Mesothelial cell of epicardium (in vitro differentiated cells): ENCODE data around the gene TNFRSF4. TPM values are rescaled to one million over a fixed set of nuclear protein-coding genes. Genes with fewer than 3 reads are reported as not detected.

Source experiments
- DNase-seq, 2 experiments: peaks; one replicate each; pipeline ENCODE4 v3.0.0; 2021; ENCODE audit warnings: low spot score in 2 of 2; ENCODE audit not compliant: unreplicated experiment in 2 of 2
- H3K27ac Mint-ChIP-seq: 2 replicates; pipeline ENCODE4 v1.8.0; 2021; ENCODE audit warnings: mixed read lengths
- H3K27me3 Mint-ChIP-seq: 2 replicates; pipeline ENCODE4 v1.8.0; 2021; ENCODE audit warnings: low read depth, mixed read lengths
- H3K36me3 Mint-ChIP-seq: 2 replicates; pipeline ENCODE4 v1.8.0; 2021; ENCODE audit warnings: mixed read lengths
- H3K4me1 Mint-ChIP-seq: 2 replicates; pipeline ENCODE4 v1.8.0; 2021; ENCODE audit warnings: mixed read lengths
- H3K4me3 Mint-ChIP-seq: 2 replicates; pipeline ENCODE4 v1.8.0; 2021; ENCODE audit warnings: mild to moderate bottlenecking, moderate library complexity, mixed read lengths
- H3K9me3 Mint-ChIP-seq: 2 replicates; pipeline ENCODE4 v1.8.0; 2021; ENCODE audit warnings: mixed read lengths
- total RNA-seq: library from RNA; stranded (reverse); gene quantifications from 3 replicates; pipeline ENCODE4 v1.2.1, GENCODE V29; 2021
- TF ChIP-seq, protein P1 (sequence below): fragments of 200-600 bp; sonication (generic); IDR thresholded peaks from one replicate; pipeline ENCODE4 v1.5.0; 2021; ENCODE audit warnings: antibody characterized with exemption; ENCODE audit not compliant: unreplicated experiment

Gene TNFRSF4
- total RNA-seq, 1 donor from 2014 or later = 0.34 TPM

- H3K27me3 Mint-ChIP-seq = no peaks in the 10 kb centered on the region
- H3K9me3 Mint-ChIP-seq = peaks cover 4% of the 10 kb centered on the region
- peak within 1 kb of the TSS; percentile 94 for H3K27ac Mint-ChIP-seq
- H3K4me1 Mint-ChIP-seq = peaks cover 27% of the 10 kb centered on the region
- H3K36me3 Mint-ChIP-seq = peaks cover 15% of the 10 kb centered on the region
- TF ChIP-seq, protein P1, sequence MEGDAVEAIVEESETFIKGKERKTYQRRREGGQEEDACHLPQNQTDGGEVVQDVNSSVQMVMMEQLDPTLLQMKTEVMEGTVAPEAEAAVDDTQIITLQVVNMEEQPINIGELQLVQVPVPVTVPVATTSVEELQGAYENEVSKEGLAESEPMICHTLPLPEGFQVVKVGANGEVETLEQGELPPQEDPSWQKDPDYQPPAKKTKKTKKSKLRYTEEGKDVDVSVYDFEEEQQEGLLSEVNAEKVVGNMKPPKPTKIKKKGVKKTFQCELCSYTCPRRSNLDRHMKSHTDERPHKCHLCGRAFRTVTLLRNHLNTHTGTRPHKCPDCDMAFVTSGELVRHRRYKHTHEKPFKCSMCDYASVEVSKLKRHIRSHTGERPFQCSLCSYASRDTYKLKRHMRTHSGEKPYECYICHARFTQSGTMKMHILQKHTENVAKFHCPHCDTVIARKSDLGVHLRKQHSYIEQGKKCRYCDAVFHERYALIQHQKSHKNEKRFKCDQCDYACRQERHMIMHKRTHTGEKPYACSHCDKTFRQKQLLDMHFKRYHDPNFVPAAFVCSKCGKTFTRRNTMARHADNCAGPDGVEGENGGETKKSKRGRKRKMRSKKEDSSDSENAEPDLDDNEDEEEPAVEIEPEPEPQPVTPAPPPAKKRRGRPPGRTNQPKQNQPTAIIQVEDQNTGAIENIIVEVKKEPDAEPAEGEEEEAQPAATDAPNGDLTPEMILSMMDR = no peak
- peak within 1 kb of the TSS; percentile 84 for H3K4me3 Mint-ChIP-seq
- no peak for DNase-seq
These were observed 18.3 kb upstream of the TNFRSF4 start, which contains the start of gene B3GALT6 for GRCh38 chr1:1232208-1232795. TSS of gene B3GALT6 (plus strand) at chr1:1232237. CDS start at chr1:1232279, 42 bp downstream.

- H3K36me3 Mint-ChIP-seq = peaks cover 15% of the 10 kb centered on the region
- peak; percentile 94 to 96 for DNase-seq
- peak within 1 kb of the TSS; percentile 84 for H3K4me3 Mint-ChIP-seq
- peaks cover 24% of the 10 kb centered on the region for H3K4me1 Mint-ChIP-seq
- TF ChIP-seq, protein P1 = no peak
- H3K27me3 Mint-ChIP-seq = no peaks in the 10 kb centered on the region
- H3K27ac Mint-ChIP-seq = peak within 1 kb of the TSS; percentile 94
- H3K9me3 Mint-ChIP-seq = peaks cover 4% of the 10 kb centered on the region
These were observed 17.7 kb upstream of the TNFRSF4 start, which contains the start of gene SDF4 for GRCh38 chr1:1231400-1232207. TSS of gene SDF4 (minus strand) at chr1:1232001. CDS start at chr1:1228772, 3,229 bp downstream.

DNA sequence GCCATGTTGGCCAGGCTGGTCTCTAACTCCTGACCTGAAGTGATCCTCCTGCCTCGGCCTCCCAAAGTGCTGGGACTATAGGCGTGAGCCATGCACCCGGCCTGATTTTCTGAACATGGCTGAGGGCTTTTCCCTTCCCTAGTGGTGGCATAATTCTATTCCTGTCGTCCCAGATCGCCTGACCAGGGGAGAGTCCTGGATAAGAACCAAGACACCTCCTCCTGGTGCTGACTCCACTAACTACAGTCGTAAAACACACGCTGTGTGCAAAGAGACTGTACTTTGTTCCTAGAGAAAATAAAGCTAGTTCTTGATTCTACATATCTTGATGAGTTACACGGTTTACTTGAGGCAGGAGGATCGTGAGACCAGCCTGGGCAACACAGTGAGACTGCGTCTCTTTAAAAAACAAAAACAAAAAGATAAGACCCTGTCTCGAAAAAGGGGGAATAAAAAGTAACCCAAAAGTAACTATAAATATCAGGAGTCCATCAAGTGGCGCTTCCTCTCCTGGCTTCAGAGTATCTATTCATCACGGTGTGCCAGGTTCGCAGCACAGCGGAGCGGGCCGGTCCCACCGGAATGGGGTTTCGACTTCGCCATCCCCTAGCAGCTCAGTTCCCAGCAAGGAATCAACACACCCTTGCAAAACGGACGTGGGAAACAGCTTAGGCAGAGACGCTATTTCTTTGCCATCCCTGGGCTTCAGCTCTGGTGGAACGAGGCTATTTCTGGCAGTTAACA lies 16.9 kb upstream of the TNFRSF4 start:
- H3K4me1 Mint-ChIP-seq = peaks cover 24% of the 10 kb centered on the region
- peaks cover 4% of the 10 kb centered on the region for H3K9me3 Mint-ChIP-seq
- H3K27ac Mint-ChIP-seq = peak overlapping the region; percentile 94
- H3K36me3 Mint-ChIP-seq = peaks cover 17% of the 10 kb centered on the region
- peak overlapping the region; percentile 84 for H3K4me3 Mint-ChIP-seq
- TF ChIP-seq, protein P1 = no peak
- no peaks in the 10 kb centered on the region for H3K27me3 Mint-ChIP-seq
- no peak for DNase-seq

- Mint-ChIP-seq H3K27ac (no peak overlapping the region), H3K9me3 (peaks cover 4% of the 10 kb centered on the region), H3K36me3 (peaks cover 21% of the 10 kb centered on the region), H3K27me3 (no peaks in the 10 kb centered on the region), H3K4me1 (peaks cover 24% of the 10 kb centered on the region), H3K4me3 (no peak overlapping the region)
- no peak for DNase-seq
- TF ChIP-seq, protein P1 = no peak
These were observed 15.8 kb upstream of the TNFRSF4 start for GRCh38 chr1:1229770-1230169.

GRCh38 chr1:1228596-1229321 lies 14.8 kb upstream of the TNFRSF4 start:
- no peak for DNase-seq
- H3K36me3 Mint-ChIP-seq = peaks cover 15% of the 10 kb centered on the region
- H3K4me1 Mint-ChIP-seq = peaks cover 15% of the 10 kb centered on the region
- TF ChIP-seq, protein P1 = no peak
- no peaks in the 10 kb centered on the region for H3K27me3 Mint-ChIP-seq
- H3K4me3 Mint-ChIP-seq = no peak overlapping the region
- H3K27ac Mint-ChIP-seq = no peak overlapping the region
- peaks cover 4% of the 10 kb centered on the region for H3K9me3 Mint-ChIP-seq
